ENCODE data around the gene ARAP2. TPM values are rescaled to one million over a fixed set of nuclear protein-coding genes. Genes with fewer than 3 reads are reported as not detected.

Gene ARAP2
- total RNA-seq, 4 donors from 2014 or later = 7.5 to 21.0 (median 7.9) TPM

DNA sequence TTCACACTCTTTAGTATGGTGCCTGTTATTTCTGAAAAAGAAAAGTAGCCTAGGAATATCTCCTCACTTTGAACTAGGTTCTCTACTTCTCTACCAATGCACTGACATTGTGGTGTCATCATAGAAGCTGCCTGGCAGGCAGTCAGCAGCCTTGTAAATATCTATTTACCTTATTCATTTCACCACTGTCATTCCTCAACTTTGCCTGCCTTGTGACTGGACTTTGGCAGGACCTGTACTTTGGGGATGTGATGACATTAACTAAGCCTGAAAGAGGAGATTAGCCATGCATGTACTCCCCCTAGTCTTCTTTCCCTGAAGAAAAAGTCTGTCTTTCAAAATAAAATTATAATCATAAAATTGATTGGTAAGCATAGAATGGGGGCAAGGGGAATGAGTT lies 207.2 kb downstream of the ARAP2 start:
- H3K4me1 ChIP-seq = no peaks in the 10 kb centered on the region
- H3K9me3 ChIP-seq = peaks cover 0 to 3% (median 0%) of the 10 kb centered on the region in 4 donors
- no peak overlapping the region for H3K27ac ChIP-seq (replicated peaks in 1 of 4)
- no peaks in the 10 kb centered on the region for H3K36me3 ChIP-seq
- intact Hi-C loops (cut with DNase I) = no loop called here
- no peaks in the 10 kb centered on the region for H3K27me3 ChIP-seq
- H3K4me3 ChIP-seq = no peak overlapping the region
- DNase-seq (ENCODE audit: extremely low spot score) = no peak
- TF ChIP-seq POLR2AphosphoS5 (IDR thresholded peaks at IDR 0.05) = no peak
- TF ChIP-seq EP300 (IDR thresholded peaks at IDR 0.05) = no peak
- no peak for TF ChIP-seq POLR2A (IDR thresholded peaks at IDR 0.05; ENCODE audit: low read depth)
- TF ChIP-seq, protein P1, sequence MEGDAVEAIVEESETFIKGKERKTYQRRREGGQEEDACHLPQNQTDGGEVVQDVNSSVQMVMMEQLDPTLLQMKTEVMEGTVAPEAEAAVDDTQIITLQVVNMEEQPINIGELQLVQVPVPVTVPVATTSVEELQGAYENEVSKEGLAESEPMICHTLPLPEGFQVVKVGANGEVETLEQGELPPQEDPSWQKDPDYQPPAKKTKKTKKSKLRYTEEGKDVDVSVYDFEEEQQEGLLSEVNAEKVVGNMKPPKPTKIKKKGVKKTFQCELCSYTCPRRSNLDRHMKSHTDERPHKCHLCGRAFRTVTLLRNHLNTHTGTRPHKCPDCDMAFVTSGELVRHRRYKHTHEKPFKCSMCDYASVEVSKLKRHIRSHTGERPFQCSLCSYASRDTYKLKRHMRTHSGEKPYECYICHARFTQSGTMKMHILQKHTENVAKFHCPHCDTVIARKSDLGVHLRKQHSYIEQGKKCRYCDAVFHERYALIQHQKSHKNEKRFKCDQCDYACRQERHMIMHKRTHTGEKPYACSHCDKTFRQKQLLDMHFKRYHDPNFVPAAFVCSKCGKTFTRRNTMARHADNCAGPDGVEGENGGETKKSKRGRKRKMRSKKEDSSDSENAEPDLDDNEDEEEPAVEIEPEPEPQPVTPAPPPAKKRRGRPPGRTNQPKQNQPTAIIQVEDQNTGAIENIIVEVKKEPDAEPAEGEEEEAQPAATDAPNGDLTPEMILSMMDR (IDR thresholded peaks at IDR 0.05) = no peak

DNA sequence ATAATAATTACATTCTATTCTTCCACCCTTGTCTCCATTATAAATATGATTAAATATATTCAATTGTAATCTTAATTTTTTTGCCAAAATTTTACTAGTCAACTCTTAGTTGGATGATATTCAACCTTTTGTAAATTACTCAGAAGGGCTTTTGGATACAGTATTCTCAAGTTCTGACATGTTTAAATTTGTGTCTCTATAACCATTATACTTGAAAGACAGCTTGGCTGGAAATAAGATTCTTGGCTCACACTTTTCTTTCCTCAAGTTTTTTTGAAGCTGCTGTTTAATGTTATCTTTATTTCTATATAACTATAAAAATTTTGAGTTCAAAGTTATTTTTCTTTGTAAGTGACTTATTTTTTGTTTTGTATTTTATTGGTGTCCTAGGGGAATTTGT lies 214.4 kb downstream of the ARAP2 start:
- Histone ChIP-seq H3K36me3 (no peaks in the 10 kb centered on the region), H3K27ac (replicated peaks in 1 of 4) (no peak overlapping the region), H3K4me3 (no peak overlapping the region), H3K4me1 (no peaks in the 10 kb centered on the region), H3K27me3 (no peaks in the 10 kb centered on the region), H3K9me3 (no peaks in the 10 kb centered on the region)
- TF ChIP-seq, protein P1 (IDR thresholded peaks at IDR 0.05) = no peak
- TF ChIP-seq POLR2AphosphoS5 (IDR thresholded peaks at IDR 0.05) = no peak
- no peak for TF ChIP-seq EP300 (IDR thresholded peaks at IDR 0.05)
- no peak for TF ChIP-seq POLR2A (IDR thresholded peaks at IDR 0.05; ENCODE audit: low read depth)
- DNase-seq (ENCODE audit: extremely low spot score) = no peak
- intact Hi-C loops (cut with DNase I) = no loop called here

DNA sequence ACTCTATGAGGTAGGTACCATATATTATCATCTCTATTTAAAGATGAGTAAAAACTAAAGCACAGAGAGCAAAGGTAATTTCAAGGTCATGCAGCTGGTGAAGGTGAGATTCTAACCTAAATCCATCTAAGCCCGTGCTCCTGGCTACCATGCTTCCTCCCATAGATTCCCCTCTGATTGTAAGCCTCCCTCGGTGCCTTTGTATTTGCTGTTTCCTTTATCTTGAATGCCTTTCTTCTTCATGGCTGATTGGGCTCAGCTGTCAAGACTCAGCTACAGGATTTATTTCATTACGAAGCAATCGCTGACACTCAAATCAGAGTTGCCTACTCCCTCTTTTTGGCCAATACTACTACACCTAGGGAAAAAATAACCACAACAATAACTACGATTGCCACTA lies 217.1 kb downstream of the ARAP2 start:
- H3K4me3 ChIP-seq = no peak overlapping the region
- no peaks in the 10 kb centered on the region for H3K36me3 ChIP-seq
- no peaks in the 10 kb centered on the region for H3K9me3 ChIP-seq
- TF ChIP-seq, protein P1 (IDR thresholded peaks at IDR 0.05) = no peak
- TF ChIP-seq POLR2A (IDR thresholded peaks at IDR 0.05; ENCODE audit: low read depth) = no peak
- no peak for TF ChIP-seq EP300 (IDR thresholded peaks at IDR 0.05)
- no peak for TF ChIP-seq POLR2AphosphoS5 (IDR thresholded peaks at IDR 0.05)
- no peak overlapping the region for H3K27ac ChIP-seq (replicated peaks in 1 of 4)
- DNase-seq (ENCODE audit: extremely low spot score) = no peak
- WGBS = 66% methylated on average over 5 of the region's 5 CpGs
- H3K27me3 ChIP-seq = no peaks in the 10 kb centered on the region
- no peaks in the 10 kb centered on the region for H3K4me1 ChIP-seq
- intact Hi-C loops (cut with DNase I) = no loop called here

DNA sequence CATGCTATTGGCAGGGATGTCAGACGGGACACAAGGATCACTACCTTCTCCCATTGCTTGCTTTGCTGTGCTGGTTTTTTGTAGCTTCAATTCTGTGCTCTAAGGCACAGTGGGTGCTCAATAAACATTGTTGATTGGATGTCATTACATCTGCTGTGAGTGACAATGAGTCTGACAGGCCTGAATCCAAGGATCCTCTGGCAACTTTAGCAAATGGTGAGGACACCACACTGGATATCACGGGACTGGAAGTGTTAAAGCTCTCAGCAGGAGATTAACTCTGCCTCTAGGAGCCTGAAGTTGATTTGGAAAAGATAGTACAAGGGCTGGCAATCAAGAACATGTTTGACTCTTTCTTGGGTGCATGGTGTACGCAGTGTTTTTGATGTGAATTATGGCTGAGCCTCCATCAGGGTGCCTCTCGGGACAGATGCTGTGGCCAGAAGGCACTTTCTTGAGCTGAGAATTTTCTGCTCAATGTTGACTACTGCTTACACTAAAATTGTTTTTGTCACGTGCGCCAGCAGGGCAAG lies 217.9 kb downstream of the ARAP2 start:
- Histone ChIP-seq H3K4me3 (no peak overlapping the region), H3K27ac (replicated peaks in 1 of 4) (no peak overlapping the region), H3K36me3 (no peaks in the 10 kb centered on the region), H3K4me1 (no peaks in the 10 kb centered on the region), H3K9me3 (no peaks in the 10 kb centered on the region), H3K27me3 (no peaks in the 10 kb centered on the region)
- WGBS = 61% methylated on average over 6 of the region's 6 CpGs
- no peak for TF ChIP-seq POLR2A (IDR thresholded peaks at IDR 0.05; ENCODE audit: low read depth)
- no peak for TF ChIP-seq EP300 (IDR thresholded peaks at IDR 0.05)
- TF ChIP-seq, protein P1 (IDR thresholded peaks at IDR 0.05) = no peak
- no peak for TF ChIP-seq POLR2AphosphoS5 (IDR thresholded peaks at IDR 0.05)
- DNase-seq (ENCODE audit: extremely low spot score) = no peak
- intact Hi-C loops (cut with DNase I) = no loop called here
